ENCODE data around the gene ADAMTS13.

Gene ADAMTS13

DNA sequence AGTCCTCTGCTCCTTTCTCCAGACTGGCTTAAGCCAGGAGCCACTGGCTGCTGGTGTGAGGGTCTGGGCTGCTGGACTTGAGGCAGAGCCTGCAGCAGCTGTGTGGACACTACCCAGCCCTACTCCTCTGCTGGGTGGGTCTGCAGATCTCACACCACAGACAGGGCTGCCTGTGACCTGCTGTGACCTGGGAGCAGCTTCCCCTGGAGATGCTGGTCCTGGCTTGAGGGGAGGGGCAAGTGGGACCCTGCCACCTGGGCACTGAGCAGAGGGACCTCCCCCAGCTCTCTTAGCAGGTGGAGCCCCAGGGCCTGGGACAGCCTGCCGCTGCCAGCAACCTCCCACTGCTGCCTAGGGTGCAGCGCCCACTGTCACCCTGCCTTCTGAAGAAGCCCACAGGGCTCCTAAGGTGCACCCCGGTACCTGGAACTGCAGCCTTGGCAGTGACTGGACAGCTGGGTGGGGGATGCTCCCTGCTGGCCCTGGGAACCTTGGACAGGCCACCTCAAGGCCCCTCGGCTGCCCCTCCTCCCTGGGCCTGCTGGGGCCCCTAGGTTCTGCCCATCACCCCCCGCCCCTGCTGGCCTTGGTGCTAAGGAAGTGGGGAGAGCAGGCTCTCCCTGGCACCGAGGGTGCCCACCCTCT, 46.7 kb downstream of the ADAMTS13 start:
- TF ChIP-seq CTCF (IDR thresholded peaks at IDR 0.05; ENCODE audit: extremely low read depth, missing control alignments) = no peak

GRCh38 chr9:133470427-133470924, 48.3 kb downstream of the ADAMTS13 start:
- DNase-seq (ENCODE audit: low spot score) = no peak
- TF ChIP-seq CTCF (IDR thresholded peaks at IDR 0.05; ENCODE audit: extremely low read depth, missing control alignments) = no peak

More for the DNA sequence above, 46.7 kb downstream of the ADAMTS13 start:
- DNase-seq (ENCODE audit: low spot score) = no peak

DNA sequence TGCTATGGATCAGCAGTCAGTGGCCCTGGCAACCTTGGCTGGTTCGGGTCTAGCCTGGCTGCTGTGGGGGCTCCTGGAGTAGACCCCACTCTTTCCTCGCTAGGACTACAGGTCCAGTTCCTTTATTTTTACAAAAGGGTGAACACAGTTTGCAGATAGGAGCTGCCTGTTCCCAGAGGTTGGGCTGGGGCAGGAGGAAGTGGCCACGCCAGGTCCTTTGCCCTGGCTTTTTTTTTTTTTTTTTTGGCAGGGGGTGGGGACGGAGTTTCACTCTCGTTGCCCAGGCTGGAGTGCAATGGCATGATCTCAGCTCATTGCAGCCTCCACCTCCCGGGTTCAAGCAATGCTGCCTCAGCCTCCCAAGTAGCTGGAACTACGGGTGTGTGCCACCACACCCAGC, 48.8 kb downstream of the ADAMTS13 start:
- no peak for DNase-seq (ENCODE audit: low spot score)
- no peak for TF ChIP-seq CTCF (IDR thresholded peaks at IDR 0.05; ENCODE audit: extremely low read depth, missing control alignments)

- no peak for DNase-seq (ENCODE audit: low spot score)
- TF ChIP-seq CTCF (IDR thresholded peaks at IDR 0.05; ENCODE audit: extremely low read depth, missing control alignments) = no peak
These were observed 49.5 kb downstream of the ADAMTS13 start for GRCh38 chr9:133471551-133472276.

- TF ChIP-seq CTCF (IDR thresholded peaks at IDR 0.05; ENCODE audit: extremely low read depth, missing control alignments) = no peak
- no peak for DNase-seq (ENCODE audit: low spot score)
These were observed 50.1 kb downstream of the ADAMTS13 start for GRCh38 chr9:133472277-133472645.

GRCh38 chr9:133472753-133473378, 50.7 kb downstream of the ADAMTS13 start:
- TF ChIP-seq CTCF (IDR thresholded peaks at IDR 0.05; ENCODE audit: extremely low read depth, missing control alignments) = no peak
- DNase-seq (ENCODE audit: low spot score) = no peak

GRCh38 chr9:133473743-133474142, 51.6 kb downstream of the ADAMTS13 start:
- DNase-seq (ENCODE audit: low spot score) = no peak
- TF ChIP-seq CTCF (IDR thresholded peaks at IDR 0.05; ENCODE audit: extremely low read depth, missing control alignments) = no peak
